NCI-H2227 (cell line): ENCODE measurements around the gene EXOC4.

Experiments used
- DNase-seq: peaks from one replicate; lab custom pipeline; 2025; ENCODE audit not compliant: unreplicated experiment; lab: John Stamatoyannopoulos, UW

The EXOC4 gene

DNA sequence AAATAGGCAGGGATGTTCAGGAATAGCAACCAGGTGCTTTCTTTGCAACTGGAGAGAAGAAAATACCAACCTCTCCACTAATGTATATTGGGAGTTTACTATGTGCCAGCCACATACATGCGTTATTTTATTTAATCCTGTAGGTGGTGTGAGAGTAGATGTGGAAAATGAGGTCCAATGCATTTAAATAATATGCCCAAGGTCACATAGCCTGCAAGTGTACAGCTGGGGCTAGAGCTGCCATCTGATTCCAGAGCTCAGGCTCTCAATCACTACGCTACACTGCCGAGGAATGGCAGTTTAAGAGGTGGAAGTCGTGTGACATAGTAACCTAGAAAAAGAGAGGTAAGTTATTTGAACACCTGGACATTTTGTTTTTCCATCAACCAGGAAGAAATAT is 277.0 kb downstream of the EXOC4 start:
- DNase-seq, result no peak

DNA sequence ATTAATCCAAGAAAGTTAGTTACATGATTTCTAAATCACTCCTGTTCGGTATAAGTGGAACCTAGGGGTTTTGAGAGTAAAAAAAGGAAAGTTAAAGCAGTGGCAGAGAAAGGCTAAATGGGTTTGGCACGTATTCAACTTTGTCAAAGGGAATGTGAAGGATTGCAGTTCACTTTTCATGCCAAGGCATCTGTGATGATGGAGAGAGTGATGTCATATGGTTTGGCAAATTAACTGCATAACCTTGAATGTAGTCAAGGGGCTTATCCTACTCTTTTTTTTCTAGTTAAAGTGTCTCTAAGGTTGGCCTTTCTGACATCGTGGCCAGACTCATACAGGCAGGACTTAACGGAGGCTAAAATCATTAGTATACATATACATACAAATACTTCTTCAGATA is 277.8 kb downstream of the EXOC4 start:
- no peak for DNase-seq

DNA sequence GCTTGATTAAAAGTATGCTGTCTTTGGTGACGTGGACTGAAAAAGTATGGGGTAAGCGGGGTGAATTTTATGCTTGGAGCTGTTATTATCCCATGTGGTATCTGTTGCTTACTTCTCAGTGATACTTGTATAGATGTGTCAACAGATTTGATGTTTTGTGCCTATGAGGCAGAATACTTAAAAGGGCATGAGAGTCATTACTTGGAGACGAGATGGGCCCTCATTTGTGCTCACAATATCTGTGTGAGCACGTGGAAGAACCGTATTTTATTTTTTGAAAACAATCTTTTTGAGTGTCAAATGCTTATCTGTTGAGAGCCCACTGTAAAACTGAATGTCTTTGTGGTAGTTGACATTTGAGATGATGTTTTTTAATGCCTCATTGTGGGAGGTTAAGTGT is 281.9 kb downstream of the EXOC4 start:
- DNase-seq, result no peak

GRCh38 chr7:133535308-133535707 is 282.4 kb downstream of the EXOC4 start:
- no peak for DNase-seq

GRCh38 chr7:133536450-133536849 is 283.6 kb downstream of the EXOC4 start:
- DNase-seq, result no peak

DNA sequence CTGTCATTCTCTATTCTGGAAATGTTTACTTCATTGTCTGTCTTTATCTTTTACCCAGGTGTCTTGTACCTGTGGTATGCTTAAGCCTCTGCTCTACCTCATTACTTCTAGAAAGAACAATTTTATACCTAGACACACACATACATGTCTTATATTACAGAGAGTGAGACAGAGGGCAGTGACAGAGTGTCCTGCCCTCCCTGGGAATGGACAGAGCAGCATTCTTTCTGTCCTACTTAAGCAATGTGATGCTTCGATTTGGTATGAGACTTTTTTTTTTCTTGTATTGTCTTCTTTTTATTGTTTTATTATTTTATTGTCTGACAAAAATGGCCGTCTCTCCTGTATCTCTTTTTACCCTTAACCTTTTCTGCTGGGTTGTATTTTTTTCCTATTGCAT is 286.1 kb downstream of the EXOC4 start:
- DNase-seq, result no peak

DNA sequence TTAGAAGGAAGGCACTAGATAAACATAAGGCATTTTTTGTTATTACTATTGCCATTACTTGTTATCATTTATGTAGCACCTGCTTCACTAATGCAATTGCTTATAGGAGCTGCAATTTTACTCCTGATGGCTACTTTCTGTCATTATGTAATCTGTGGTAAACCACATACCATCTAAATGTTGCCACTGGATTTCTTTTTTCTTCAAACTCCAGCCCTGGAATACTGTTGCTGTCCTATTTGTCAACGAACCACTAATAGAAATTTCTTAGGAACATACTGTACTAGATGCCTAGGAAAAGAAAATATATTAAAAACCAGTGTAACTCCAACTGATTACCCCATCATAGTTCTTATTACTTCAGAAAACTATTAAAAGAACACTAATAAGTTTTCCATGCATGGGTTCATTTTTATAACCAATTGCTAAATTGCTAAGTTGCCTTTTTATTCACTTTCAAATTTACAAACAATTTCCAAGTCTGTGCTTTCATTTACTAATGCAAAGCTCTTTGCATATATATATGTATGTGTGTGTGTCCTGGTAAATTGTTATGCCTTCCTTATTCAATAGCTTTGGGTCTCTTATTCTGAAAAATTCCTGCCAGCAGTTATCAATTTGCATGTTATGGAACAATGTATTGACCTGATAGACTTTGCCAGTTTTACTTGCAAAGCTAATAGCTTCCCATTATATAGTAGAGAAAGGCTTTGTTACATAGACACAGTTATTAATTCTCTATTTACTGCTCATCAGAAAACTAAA is 287.4 kb downstream of the EXOC4 start:
- no peak for DNase-seq

DNA sequence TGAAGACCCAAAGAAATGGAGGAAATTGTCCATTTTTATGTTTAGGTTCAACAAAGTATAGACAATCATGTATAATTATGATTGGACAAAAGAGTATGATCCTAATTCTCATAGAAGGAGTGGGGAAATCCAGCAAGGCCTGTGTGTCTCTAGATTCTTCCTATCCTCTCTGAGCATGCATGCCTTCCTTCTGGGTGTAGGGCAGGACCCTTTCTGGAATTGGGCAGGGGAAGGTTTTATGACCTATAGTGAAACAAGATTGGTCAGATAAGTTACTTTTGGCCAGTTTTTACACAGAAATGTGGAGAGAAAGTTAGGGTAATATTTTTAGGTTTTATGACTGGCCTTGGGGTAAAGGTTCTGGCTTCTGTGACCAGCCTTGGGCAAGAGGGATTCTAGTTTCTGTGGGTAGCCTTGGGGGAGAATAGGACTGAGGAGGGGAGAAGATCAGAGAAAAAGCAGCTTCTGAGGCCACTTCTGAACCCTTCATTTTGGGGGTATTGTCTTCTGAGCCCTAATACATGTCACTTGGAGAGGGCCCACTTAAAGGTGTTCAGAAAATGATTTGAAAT is 289.4 kb downstream of the EXOC4 start:
- DNase-seq, result no peak

DNA sequence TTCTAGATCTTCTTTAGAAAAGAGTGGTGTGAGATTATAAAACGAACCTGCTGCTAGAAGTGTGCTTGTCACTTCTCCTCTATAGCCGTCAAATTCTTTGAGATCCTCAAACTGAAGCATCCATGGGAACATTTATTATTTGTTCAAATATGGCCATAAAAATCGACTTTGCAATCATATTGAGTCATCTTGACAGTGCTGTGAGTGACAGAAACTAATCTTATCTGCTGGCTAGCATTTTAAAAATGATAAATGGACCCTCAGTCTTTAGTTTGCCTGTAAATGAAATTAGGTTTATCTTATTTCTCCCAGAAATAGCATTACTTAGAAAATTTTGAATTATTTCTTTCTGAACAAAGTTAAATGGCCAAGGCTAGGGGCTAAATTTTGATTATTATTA is 290.8 kb downstream of the EXOC4 start:
- DNase-seq, result peak; percentile 35

DNA sequence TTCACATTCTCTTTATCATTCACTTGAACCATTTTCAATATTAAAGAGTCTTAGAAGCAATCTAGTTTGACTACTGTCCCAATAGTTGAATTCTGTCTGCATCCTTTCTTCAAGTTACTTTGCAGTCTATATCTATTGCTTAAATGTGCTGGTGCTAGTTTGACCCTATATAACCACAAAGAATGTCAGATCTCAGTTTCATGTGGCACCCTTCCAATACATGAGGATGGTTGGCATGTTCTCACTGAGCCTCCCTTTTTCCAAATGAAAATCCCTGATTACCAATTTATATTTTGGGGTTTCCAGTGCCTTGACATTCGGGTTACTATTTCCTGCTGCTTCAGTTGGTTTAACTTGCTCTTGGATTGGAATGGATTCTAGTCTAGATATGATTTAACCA is 292.7 kb downstream of the EXOC4 start:
- DNase-seq, result no peak

- no peak for DNase-seq
Observed at GRCh38 chr7:133547981-133548380, 295.1 kb downstream of the EXOC4 start.

- DNase-seq, result no peak
Observed at GRCh38 chr7:133549633-133550032, 296.8 kb downstream of the EXOC4 start.

GRCh38 chr7:133550145-133550544 is 297.3 kb downstream of the EXOC4 start:
- DNase-seq, result no peak

DNA sequence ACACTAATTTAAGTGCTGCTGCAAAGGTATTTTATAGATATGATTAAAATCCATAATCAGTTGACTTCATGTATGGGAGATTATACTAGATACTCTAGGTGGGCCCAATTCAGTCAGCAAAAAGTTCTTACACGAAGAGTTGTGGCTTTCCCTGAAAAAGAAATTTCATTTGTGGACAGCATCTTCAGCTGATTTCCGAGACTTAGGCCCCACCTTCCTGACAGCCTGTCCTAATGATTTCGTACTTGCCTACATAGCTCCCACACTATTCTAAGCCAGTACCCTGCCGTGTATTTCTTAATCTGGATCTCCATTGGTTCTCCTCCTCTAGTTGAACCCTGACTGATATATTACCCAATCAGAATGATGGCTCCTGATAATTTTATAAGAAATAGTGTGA is 297.9 kb downstream of the EXOC4 start:
- no peak for DNase-seq

- DNase-seq, result no peak
Observed at GRCh38 chr7:133551466-133551865, 298.6 kb downstream of the EXOC4 start.

DNA sequence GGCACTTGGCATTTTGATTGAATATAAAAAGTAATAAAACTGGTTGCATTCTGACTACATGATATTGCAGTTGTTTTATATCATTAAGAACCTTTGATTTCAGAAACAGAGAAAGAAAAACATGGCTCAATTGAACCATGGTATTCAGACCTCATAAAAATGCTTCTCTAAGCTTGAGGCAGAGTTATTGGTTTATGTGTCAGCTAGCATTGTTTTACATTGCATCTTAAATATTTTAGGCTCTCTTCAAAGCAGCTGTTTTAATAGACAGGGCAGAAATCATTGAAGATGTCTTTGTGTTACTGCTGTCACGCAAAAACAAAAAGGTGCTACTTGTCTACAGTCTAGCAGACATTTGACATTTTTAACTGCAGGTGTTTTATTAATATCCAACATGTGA is 299.2 kb downstream of the EXOC4 start:
- DNase-seq, result no peak

GRCh38 chr7:133554330-133554729 is 301.5 kb downstream of the EXOC4 start:
- DNase-seq, result no peak

DNA sequence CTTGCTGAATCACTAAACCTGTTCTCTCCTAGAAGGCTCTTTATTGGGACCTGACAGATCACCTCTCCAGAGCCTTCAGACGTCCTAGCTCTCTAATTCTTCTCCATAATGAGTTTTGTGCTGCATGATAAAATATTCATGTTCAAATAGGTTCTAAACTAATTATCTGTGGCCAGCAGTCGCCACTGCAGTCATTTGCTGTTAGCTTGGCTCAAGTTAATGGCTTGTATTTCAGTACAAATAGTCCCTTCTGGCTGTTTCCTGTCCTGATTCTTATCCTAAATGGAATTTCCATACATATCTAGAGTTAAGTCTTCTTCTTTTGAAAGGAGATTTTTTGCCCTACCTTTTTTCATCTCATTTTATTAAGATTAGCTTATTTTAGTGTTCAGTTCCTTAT is 303.2 kb downstream of the EXOC4 start:
- DNase-seq, result no peak

DNA sequence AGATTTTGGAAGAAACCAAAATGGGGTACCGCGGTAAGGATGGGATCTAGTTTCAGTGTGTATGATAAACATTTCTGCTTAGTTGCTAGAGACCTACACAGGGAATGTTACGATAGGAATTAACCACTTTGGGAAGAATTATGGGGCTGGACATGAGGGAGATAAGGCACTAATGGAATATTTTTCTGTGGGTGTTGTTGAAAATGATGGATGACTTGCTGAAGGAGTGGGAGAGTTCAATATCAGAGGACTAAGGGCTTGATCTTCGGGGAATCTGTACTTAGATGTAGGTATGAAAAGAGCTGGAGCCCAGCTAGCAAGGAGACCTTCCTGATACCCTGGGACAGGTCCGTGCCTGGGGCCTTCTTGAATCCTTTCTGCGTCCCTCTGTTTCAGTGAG is 303.7 kb downstream of the EXOC4 start:
- no peak for DNase-seq

DNA sequence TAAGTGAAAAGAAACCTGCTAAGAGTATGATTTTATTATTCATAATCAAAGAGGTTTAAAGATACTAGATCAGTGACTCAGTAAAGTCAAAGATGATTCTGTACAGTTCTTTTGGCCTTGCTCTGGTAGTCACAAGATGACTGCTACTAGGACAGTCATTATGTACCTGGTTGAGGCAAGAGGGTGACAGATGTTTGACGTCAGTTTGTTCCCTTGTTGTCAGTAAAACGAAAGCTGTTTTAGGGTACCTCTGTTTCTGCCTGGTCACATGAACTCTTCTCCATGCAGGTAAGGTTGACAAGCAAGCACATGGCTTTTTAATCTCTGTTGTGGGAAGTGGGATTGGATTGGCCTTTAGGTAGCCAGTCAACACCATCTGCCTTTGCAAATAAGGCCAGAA is 308.0 kb downstream of the EXOC4 start:
- DNase-seq, result no peak

- DNase-seq, result no peak
Observed at GRCh38 chr7:133561396-133561795, 308.5 kb downstream of the EXOC4 start.

- DNase-seq, result no peak
Observed at GRCh38 chr7:133562621-133563020, 309.7 kb downstream of the EXOC4 start.

DNA sequence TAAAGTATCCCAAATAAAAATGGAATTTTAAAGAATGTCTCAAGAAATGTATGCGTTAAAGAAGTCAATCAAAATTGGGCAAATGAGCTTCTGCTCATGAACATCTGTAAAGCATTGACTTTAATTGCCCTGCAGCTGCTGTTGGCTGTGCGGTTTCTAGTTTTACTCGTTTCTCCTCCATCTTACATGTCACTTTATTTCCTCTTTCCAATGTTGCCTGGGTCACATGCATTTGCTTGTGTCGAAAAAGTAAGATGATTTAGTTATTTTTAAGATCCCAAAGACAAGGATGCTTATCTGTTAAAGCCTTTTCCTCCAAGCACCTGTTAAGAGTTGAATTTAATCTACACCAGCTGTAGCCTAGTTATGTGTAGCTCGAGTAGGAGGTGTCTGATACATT is 310.4 kb downstream of the EXOC4 start:
- DNase-seq, result no peak
